GM19463 (cell line): ENCODE measurements around the gene CDKL1.

ENCODE experiments used
- ATAC-seq: cut with Tn5 transposase; IDR thresholded peaks from one replicate; pipeline ENCODE4 v1.9.1; 2021; ENCODE audit warnings: mild to moderate bottlenecking, moderate library complexity; ENCODE audit not compliant: unreplicated experiment

The CDKL1 gene

DNA sequence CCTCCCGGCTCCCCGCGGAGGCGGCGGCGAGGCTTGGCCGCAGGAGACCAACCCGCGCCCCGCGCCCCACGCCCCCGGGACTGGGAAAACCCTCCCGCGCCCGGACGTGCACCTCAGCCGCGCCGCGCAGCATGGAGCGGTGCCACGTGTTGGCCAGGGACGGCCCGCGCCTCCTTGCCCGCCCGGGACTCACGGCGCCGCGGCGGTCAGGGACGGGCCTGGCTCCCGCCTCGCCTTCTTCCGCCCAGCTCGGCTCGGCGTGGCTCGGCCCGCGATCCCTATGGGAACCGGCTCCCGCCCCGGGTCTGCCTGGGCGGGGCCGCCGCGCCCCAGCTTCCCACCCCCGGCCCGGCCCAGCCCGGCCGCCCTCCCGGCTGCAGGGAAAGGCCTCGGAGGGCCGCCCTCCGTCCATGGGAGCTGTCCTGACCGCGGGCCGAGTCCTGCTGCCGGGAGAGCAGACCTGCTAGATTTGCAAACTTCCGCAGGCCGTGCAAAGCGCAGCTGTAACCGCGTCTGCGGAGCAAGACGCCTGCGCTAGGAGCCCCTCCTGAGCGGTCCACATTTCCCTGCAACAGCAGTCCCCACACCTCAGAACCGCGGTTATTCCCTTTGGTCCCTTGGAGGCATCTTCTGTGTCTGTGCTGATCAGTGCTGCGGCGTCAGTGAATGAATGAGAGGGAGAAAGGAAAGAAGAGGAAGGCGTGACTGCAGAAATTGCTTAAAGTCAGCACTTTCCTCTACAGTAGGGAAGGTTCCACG is at the start of gene CDKL1:
Gene CDKL1 (minus strand): TSS at position 251 of the 759 bp plus-strand sequence. CDS start 1,013 bp downstream, outside the sequence.
- ATAC-seq = peak; percentile 63

DNA sequence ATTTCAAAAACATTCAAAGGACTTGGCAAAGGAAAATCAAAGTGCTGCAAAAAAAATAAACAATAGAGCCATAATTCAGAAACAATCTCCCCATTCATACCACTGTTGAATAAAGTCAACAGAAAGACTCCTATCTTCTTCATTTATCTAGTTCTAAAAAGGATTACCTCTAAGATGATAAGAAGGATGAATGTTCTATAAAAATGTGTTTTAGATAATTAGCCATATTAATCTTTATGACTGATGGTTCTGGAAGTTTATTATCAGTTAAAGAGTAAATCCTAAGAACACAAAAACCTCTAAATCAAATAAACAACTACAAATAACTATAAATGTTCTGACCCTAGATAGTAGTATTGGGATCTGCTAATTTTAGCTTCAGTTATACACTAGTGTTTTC is 37.8 kb upstream of the CDKL1 start:
- ATAC-seq = no peak

DNA sequence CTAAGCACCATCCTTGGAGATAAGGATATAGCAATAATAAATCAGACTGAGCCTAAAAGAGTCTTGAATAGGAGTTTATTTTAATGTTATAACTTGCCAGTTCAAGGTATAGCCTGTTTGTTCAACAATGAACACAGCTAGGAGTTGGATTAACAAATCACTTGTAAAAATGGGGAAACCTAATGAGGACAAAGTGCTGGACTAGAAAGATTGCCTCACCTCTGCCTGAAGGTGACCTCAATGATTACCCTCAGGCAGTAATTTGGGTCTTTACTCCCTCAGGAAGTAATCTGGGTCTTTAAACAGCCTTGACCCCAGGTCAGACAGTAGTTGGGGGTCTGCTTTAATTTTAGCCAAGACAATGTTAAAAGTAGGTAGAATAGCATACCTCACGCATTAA is 35.5 kb upstream of the CDKL1 start:
- ATAC-seq = no peak

DNA sequence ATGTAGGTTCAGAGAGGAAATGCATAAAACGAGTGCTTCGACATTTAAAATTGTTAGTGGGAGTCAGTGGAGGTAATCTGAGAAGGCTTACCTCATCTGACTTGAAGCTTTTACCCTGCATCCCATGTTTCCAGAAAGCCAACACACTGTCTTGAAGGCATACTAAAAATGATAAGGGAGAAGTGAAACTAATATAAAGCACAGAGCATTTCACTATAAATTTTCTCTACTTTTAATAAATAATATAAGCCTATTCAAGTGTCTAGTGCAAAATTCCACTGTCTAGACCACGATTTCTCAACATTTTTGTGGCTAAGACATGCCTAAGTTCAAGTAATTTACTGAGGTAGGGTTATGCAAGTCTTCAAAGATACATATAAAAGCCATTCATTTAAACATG is 29.1 kb upstream of the CDKL1 start:
- no peak for ATAC-seq

DNA sequence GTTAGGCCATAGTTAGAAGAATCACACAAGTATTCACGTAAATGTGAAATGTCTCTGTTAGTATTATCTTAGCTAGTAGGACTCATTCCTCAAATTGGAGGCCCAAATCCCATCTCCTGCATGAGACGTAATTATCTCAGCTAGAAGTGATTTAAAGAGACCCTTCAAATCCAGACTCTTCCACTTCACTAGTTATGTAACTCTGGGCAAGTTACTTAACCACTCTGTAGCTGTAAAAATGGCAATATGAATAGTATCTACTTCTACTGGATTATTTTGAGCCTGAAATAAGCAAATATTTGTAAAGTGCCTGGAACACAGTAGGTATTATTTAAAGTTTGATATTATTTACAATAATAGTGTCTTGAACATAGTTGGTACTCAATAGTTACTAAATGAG is 28.4 kb upstream of the CDKL1 start:
- no peak for ATAC-seq

DNA sequence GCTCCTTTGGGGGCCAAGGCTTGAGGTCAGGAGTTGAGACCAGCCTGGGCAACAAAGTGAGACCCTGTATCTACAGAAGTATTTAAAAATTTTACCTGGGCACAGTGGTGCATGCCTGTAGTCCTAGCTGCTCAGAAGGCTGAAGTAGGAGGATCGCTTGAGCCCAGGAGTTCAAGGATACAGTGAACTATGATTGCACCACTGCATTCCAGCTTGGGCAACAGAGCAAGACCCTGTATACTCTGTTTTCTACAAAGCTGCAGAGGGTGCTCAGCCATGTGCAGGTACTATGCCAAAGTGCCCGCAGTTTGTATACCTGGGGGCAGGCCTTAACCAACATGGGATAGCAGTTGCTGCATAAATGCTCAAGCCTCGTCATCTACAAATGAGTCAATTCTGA is 26.8 kb upstream of the CDKL1 start:
- no peak for ATAC-seq

DNA sequence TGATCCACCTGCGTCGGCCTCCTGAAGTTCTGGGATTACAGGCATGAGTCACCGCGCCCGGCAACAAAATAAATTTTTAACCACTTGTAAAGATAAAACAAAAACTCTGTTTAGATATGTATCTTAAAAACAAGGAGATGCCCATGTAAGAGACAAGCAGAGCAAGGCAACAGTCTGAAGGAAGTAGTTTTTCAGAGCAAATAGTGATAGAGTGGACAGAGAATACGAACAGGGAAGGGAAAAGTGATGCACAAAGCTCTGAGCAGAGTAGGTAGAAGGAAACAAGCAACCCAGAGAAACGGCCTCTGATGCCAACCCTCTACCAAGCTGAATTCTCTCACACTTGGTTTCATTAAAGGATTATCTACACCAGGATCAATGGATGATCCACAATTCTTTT is 24.8 kb upstream of the CDKL1 start:
- no peak for ATAC-seq

DNA sequence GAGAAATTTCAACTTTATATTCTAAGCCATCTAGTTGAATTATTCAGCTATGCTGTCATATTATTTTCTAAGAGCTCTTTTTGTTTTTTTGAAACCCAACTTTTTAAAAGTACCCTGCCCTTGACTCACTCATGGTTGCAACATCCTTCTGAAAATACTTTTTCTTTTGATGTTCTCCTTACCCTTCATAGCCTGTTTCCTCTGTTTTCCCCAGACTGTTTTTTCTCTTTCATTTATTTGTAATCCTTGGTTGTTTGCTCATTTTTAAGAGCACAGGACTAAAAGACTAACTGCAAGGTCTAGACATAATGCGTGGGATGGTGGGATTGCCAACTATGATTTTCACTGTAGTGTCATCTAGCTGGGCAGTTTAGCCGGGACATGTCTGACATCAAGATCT is 21.2 kb upstream of the CDKL1 start:
- ATAC-seq = no peak

DNA sequence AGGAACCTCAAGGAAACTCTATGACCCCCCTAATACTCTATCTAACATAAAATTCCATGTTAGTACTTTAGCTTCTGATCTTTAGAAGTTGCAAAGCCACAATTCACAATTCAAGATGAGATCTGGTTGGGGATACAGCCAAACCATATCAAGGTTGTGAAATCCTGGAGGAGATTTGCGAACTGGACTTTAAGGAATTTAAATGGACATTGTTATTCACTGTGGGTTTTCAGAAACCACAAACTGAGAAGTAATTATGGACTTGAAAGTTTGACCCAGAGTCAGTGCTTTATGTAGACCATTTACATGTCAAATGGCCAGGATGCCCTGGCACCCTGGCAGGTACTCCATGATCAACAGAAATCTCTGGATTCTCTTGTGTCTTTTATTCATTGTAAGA is 14.2 kb upstream of the CDKL1 start:
- no peak for ATAC-seq

DNA sequence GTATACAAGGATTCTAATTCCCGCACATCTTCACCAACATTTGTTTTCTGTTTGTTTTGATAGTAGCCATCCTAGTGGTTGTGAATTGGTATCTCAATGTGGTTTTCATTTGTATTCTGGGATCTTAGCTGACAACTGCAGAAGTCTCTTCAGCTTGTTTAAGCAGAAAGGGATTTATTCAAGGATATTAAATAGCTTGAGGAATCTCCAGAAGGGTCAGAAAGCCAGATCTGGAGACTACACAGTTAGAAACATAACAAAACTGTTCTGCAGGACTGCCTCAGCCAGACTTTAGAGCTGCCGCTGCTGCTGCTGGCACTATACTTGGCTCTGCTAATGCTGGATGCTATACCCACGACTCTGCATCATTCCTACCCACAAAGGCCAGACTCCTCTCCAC is 13.4 kb upstream of the CDKL1 start:
- no peak for ATAC-seq

DNA sequence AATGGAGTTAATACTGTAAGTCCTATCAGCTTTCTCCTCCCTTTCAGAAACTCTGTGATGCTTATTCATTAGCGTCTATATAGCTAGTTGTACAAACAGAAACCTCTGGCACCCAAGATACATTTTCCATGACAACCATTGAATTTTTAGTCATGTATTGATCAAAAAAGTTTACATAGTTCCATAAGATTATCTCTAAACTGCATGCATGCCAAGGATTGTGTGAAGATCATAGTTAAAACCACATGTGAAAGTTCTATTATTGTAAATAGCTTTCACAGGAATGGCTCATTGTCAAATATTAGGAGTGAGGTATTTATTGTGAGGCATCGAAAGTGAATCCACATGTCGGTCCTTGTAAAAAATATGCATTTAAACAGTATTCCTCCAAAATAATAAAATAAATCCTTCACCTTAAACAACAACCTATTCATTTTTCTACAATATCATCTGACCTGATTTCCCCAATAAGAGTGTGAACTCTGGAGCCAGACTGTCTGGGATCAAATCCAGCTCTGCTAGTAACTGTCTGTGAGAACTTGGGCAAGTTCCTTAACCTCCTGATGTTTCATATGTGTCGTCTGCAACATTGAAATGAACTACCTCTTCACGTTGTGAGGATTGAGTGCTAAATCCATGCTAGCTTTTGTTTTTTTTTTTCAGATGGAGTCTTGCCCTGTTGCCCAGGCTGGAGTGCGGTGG is 10.6 kb upstream of the CDKL1 start:
- ATAC-seq = no peak

DNA sequence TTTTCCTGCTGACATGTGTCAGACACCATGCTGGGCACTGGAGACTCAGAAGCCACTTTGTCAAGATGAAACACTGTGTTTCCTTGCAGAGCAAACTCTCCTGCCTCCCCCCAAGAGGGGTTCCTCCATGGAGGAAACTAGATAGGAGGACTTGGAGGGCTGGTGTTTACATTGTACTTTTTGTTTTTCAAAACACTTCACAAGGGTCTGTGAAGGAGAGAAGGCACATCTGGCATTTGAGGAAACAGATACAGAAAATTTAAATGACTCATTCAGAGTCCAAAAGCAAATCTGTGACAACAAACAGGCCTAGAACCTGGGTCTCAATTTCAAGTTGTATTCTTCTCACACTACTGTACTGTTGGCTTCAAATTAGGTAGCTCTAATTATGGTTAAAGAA is 6.7 kb upstream of the CDKL1 start:
- ATAC-seq = peak; percentile 67

DNA sequence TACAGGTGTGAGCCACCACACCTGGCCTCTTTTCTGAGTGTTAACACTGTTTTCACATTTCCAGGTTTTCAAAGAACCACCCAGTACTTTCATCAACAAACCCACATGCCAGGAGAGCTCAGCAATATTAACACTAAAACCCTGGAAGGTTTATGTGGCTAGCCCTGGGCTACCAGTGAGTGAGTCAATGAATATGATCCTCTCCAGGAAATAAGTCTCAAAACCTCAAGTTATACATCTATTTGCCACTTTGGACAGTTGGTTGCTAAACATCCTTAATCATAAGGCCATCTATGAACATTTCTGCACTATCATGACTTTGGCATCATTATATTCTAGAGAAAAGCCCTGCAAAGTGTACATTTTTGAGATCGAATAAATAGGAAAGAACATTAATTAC is 6.3 kb upstream of the CDKL1 start:
- ATAC-seq = no peak

DNA sequence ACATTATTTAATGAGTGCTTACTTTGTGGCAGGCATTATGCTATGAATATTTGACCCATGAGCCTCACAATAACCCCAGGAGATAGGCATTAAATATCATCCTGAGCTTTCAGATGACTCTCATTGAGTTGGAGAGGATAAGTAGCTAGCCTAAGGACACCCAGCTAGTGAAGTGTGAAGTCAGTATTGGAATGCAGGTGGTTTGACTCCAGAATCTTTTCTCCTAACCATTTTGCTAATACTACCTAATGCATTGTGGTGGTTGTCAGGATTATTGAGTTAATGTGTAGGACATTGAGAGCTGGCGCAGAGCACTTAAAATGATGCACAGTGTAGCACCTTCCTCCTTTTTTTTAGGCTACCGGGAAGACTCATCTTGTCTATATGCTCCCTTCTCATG is 3.8 kb upstream of the CDKL1 start:
- ATAC-seq = no peak

DNA sequence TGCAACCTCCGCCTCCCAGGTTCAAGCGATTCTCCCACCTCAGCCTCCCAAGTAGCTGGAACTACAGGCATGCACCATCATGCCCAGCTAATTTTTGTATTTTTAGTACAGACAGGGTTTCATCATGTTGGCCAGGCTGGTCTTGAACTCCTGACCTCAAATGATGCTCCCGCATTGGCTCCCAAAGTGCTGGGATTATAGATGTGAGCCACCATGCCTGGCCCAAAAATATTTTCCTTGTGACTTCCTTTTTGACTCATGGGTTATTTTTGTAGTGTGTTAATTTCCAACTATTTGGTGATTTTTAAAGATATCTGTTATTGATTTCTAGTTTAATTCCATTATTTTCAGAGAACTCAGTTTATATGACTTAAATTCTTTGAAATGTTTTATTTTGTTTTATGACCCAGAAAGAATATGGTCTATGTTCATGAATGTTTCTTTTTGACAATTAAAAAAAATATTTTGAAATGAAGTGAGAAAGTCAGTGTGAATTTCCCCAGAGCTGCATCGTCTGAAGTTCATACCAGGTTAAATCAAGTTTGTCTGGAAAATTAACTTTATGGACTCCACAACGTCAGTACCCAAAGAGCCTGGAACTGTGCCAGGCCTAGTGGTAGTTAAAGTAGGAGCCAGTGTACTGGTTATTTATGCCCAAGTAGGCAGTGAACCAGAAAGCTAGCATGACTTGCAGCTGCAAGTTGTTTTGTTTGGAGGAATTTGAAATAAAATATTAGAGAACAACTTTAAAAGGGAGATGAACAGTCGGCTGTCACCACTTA is 2.8 kb upstream of the CDKL1 start:
- no peak for ATAC-seq

DNA sequence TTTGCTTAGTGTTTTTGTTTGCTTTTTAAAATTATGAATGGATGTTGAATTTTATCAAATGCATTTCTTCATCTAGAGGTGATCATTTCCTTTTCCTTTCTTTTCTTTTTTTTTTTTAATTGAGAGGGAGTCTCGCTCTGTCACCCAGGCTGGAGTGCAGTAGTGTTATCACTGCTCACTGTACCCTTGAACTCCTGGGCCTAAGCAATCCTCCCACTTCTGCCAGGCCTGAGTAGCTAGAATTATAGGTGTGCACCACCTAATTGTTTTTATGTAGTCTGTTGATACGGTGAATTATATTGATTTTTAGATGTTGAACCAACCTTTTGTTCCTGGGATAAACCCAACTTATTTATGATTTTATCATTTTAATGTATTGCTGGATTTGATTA is 1.5 kb upstream of the CDKL1 start:
- ATAC-seq = no peak

DNA sequence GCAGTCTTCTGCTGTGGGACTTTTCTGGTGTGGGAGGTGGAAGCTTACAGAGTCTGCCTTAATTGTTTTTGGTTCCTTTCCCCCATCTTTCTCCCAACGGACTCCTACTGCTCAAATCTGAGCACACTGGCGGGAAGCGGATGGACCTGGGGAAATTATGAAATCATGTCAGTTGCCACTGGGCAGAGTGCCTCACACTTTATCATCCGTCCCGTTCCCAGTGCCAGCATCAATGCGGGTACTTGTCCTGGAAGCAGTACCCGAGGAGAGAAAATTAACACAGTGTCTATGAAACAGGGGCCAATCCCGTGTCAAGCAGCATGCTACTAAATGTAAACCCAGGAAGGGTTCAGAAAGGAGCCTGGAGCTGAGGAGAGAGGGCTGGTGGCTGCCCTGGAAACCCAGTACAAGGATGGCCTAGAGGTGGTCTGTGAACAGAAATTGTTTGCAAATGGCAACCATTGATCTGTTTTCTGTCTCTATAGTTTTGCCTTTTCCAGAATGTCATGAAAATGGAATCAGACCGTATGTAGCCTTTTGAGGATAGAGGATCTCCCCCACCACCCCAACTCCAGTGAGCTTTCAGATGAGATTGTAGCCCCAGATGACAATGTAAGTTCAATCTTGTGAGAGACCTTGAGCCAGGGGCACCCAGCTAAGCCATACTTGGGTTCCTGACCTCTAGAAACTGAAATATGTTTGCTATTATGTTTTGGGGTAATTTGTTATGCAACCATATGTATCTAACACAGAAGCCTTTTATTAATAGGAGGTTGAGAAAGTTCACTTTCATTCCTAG is 908 bp upstream of the CDKL1 start:
- no peak for ATAC-seq

DNA sequence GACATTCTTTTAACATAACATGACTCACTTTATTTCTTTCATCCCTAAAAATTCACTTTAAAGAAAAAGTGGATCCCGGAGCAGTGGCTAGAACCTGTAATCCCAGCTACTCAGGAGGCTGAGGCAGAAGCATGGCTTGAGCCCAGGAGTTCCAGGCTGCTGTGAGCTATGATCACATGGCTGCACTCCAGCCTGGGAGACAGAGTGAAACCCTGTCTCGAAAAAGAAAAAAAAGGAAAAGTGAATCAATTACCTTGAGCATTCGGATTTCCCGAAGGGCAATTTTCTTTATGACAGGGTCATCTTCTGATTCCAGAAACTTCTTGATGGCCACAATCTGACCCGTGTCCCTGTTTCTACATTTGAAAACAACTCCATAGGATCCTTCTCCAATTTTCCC is 1.2 kb downstream of the CDKL1 start:
- no peak for ATAC-seq

DNA sequence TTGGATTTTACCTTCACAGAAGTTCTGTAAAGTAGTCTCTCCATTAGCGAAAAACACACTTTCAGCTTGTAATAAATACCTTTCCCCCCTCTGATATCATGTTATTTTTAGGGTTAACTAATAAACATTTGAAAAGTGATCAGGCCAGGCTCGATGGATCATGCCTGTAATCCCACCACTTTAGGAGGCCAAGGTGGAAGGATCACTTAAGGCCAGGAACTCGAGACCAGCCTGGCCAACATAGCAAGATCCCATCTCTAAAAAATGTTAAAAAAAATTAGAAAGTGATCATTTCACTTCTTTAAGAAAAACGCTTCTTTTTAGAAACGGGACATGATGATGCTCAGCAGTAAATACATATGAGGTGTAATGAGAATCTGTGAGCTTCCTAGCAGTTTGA is 2.0 kb downstream of the CDKL1 start:
- ATAC-seq = no peak

DNA sequence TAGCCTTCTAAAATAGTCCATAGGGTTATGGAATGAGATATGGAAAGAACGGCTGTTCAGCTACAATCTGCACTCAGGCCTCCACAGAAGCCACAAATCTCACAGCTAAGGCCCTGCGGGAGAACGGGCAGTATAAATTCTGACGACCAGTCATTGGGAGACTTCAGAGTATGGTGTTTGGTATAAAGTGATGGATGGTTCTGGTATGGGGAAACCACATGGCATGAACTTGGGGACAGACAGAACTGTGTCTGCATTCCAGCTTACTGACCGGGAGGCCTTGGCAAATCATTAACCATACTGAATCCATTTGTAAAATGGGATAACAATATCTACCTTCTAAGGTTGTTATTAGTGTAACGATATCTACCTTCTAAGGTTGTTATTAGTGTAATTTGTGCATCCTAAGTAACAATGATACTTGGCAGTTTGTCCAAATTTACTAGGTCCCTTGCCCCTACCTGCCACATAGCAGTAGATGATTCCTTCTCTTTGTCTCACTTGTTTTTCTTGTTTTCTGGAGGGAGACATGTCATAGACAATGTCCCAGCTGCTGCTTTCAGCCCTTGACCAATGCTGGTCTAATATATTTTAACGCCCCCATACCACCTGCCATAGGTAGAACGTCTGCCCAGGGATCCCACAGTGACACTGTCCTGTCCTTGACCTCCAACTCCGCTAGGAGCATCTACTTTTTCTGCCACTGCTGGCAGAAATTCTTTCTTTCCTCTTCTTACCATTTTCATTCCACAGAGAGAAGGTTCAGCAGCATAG is 6.8 kb downstream of the CDKL1 start:
- no peak for ATAC-seq
